RWPE1 (cell line): ENCODE measurements around the gene ARHGEF37.
A peak's percentile ranks its signal among the peaks of the same experiment; 100 is the strongest.

Experiments used
- CTCF ChIA-PET: fragments of 350-600 bp; sonication (Branson Sonifier 250); formaldehyde crosslinking; extraction: SDS; loops from one replicate; lab custom pipeline; 2021; lab: Yijun Ruan, JAX
- POLR2A ChIA-PET: fragments of 400-600 bp; formaldehyde crosslinking; extraction: SDS; loops from one replicate; lab custom pipeline; 2020; ENCODE audit warnings: antibody characterized with exemption; ENCODE audit not compliant: low non-redundant PET; lab: Yijun Ruan, JAX
- DNase-seq: peaks from one replicate; pipeline ENCODE4 v3.0.0; 2012; ENCODE audit warnings: low spot score
- H3K27ac ChIP-seq: fragments of 450-650 bp; 2 replicates; pipeline ENCODE4 v1.5.1; 2017
- CTCF ChIP-seq: fragments of 450-650 bp; conservative IDR thresholded peaks from 2 replicates; pipeline ENCODE4 v1.5.1; 2017; ENCODE audit warnings: low read depth, mild to moderate bottlenecking

Gene ARHGEF37

GRCh38 chr5:149631506-149631905, 50.2 kb downstream of the ARHGEF37 start:
- POLR2A ChIA-PET = no interaction called here
- CTCF ChIA-PET = no interaction called here
- DNase-seq = no peak
- peak overlapping the region; percentile 95 for H3K27ac ChIP-seq
- TF ChIP-seq CTCF = no peak

GRCh38 chr5:149632311-149633251, 51.3 kb downstream of the ARHGEF37 start:
- ChIA-PET POLR2A (interaction anchor here (0.7 kb wide), 1 partner anchor 60 kb away, joined by 3 read pairs; no protein-coding TSS in a partner anchor), CTCF (interaction anchor here (0.6 to 5.9 kb wide), 3 partner anchors 81 to 197 kb away, joined by 3 to 130 read pairs (median 3); no protein-coding TSS in a partner anchor)

GRCh38 chr5:149633476-149634350, 52.4 kb downstream of the ARHGEF37 start:
- POLR2A ChIA-PET = interaction anchor here (1.1 kb wide), 1 partner anchor 52 kb away, joined by 3 read pairs; no protein-coding TSS in a partner anchor
- CTCF ChIA-PET = interaction anchor here (0.6 to 5.9 kb wide), 8 partner anchors 23 to 253 kb away, joined by 3 to 130 read pairs (median 4); no protein-coding TSS in a partner anchor
- no peak for TF ChIP-seq CTCF

More at GRCh38 chr5:149632311-149633251, 51.3 kb downstream of the ARHGEF37 start:
- peak; percentile 84 for DNase-seq
- H3K27ac ChIP-seq = peak overlapping the region; percentile 95
- no peak for TF ChIP-seq CTCF

GRCh38 chr5:149635394-149635793, 54.1 kb downstream of the ARHGEF37 start:
- H3K27ac ChIP-seq = peak overlapping the region; percentile 67
- POLR2A ChIA-PET = no interaction called here
- no peak for DNase-seq
- CTCF ChIA-PET = interaction anchor here (2.3 to 5.9 kb wide), 2 partner anchors 32 to 194 kb away, joined by 8 to 130 read pairs; no protein-coding TSS in a partner anchor
- TF ChIP-seq CTCF = no peak

More at GRCh38 chr5:149633476-149634350, 52.4 kb downstream of the ARHGEF37 start:
- H3K27ac ChIP-seq = peak overlapping the region; percentile 95
- peak; percentile 67 for DNase-seq

- no peak for TF ChIP-seq CTCF
- DNase-seq = no peak
- ChIA-PET CTCF (interaction anchor here (0.6 to 5.9 kb wide), 23 partner anchors 9 to 713 kb away, joined by 3 to 130 read pairs (median 4); partner anchors contain the start of gene HMGXB3), POLR2A (no interaction called here)
- peak overlapping the region; percentile 67 for H3K27ac ChIP-seq
These were observed 55.0 kb downstream of the ARHGEF37 start for GRCh38 chr5:149636191-149636860.
